K562 treated with DMSO at 1 percent for 12 hours (cell line): Measurements from ENCODE around the gene TPK1. TPM values are rescaled to one million over a fixed set of nuclear protein-coding genes. Genes with fewer than 3 reads are reported as not detected.

Experiments used
- total RNA-seq: library from RNA; unstranded; fragments of 300-600 nt; gene quantifications from 2 replicates; pipeline ENCODE4 v1.2.3, GENCODE V29; 2022; ENCODE audit not compliant: insufficient read depth

TPK1 gene
- total RNA-seq: 2.0 and 16.4 TPM in 2 replicates

GRCh38 chr7:144835652-144836544 is at the start of gene TPK1:
Gene TPK1 (minus strand): TSS chr7:144836053. CDS start chr7:144835602, 451 bp downstream.

GRCh38 chr7:144403649-144404061 is 432.2 kb downstream of the TPK1 start, which contains the start of gene NOBOX:
Gene NOBOX (minus strand): TSS chr7:144403693.

